K562 (cell line): ENCODE measurements around the gene BTN3A1. TPM values are rescaled to one million over a fixed set of nuclear protein-coding genes. Genes with fewer than 3 reads are reported as not detected.

Experiments used
- DPF2 ChIP-seq: fragments of 450-650 bp; IDR thresholded peaks from 2 replicates; pipeline ENCODE4 v1.6.1; 2016
- FOXA3 ChIP-seq, 2 experiments: fragments of 450-650 bp in 1 of 2; sonication (generic) in 1 of 2; formaldehyde crosslinking; IDR thresholded peaks in 1 of 2; conservative IDR thresholded peaks in 1 of 2; 2 replicates each; pipeline versions ENCODE4 v1.4.0 to v1.8.0; 2020 to 2022; ENCODE audit warnings: mild to moderate bottlenecking in 2 of 2, missing genetic modification reagents in 1 of 2
- FUS ChIP-seq: fragments of 200-400 bp; formaldehyde crosslinking; optimal IDR thresholded peaks from 2 replicates; pipeline ENCODE3; 2017; ENCODE audit warnings: low read depth, low read length
- HNRNPUL1 ChIP-seq: fragments of 200-400 bp; formaldehyde crosslinking; IDR thresholded peaks from 2 replicates; pipeline ENCODE4 v1.6.1; 2017; ENCODE audit warnings: low read length
- MEIS2 ChIP-seq: fragments of 450-650 bp; IDR thresholded peaks from 2 replicates; pipeline ENCODE4 v1.6.1; 2014; ENCODE audit warnings: mild to moderate bottlenecking; ENCODE audit not compliant: partially characterized antibody
- MXD1 ChIP-seq: fragments of 250-450 bp; sonication (Bioruptor Pico); IDR thresholded peaks from 2 replicates; pipeline ENCODE4 v1.8.0; 2021; ENCODE audit warnings: borderline replicate concordance, mild to moderate bottlenecking, moderate library complexity; ENCODE audit not compliant: poor library complexity, severe bottlenecking
- NONO ChIP-seq, 2 experiments: fragments of 200-400 bp in 1 of 2; fragments of 450-650 bp in 1 of 2; formaldehyde crosslinking in 1 of 2; IDR thresholded peaks; 2 replicates each; pipeline ENCODE4 v1.6.1; 2017; ENCODE audit warnings: low read depth in 2 of 2, mild to moderate bottlenecking in 2 of 2, moderate library complexity in 2 of 2, low read length in 1 of 2
- SRSF3 ChIP-seq: fragments of 200-400 bp; formaldehyde crosslinking; IDR thresholded peaks from 2 replicates; pipeline ENCODE4 v1.6.1; 2016; ENCODE audit warnings: mild to moderate bottlenecking, low read length, moderate library complexity; ENCODE audit not compliant: insufficient read depth
- ZBTB7A ChIP-seq: IDR thresholded peaks from 2 replicates; pipeline ENCODE4 v1.6.1; 2011; ENCODE audit warnings: low read depth, mild to moderate bottlenecking, low read length, moderate library complexity, borderline replicate concordance; ENCODE audit not compliant: control insufficient read depth
- ZHX1 ChIP-seq: fragments of 150-350 bp; conservative IDR thresholded peaks from 2 replicates; pipeline ENCODE4 v1.6.1; 2014; ENCODE audit warnings: low read length
- ZNF561 ChIP-seq: fragments of 450-650 bp; formaldehyde crosslinking; conservative IDR thresholded peaks from 2 replicates; pipeline ENCODE4 v1.4.0; 2020; ENCODE audit warnings: mild to moderate bottlenecking, moderate library complexity
- ZNF785 ChIP-seq: fragments of 250-450 bp; sonication (Bioruptor Pico); IDR thresholded peaks from 2 replicates; pipeline ENCODE4 v1.4.0; 2020; ENCODE audit warnings: mild to moderate bottlenecking
- polyA plus RNA-seq, 8 experiments: library from polyadenylated mRNA; depleted of rRNA in 4 of 8; stranded (reverse) in 5 of 8; unstranded in 3 of 8; fragments of >200 nt; fragmentation: Nextera tagmentation in 2 of 8; fragmentation: Illumina TruSeq in 1 of 8; extraction: Ambion mirVana in 2 of 8; extraction: Trizol in 1 of 8; gene quantifications; 2 replicates each; pipeline versions ENCODE4 v1.2.1 to v1.2.3, GENCODE V29; 2011 to 2014; ENCODE audit warnings: inconsistent platforms in 1 of 8, missing spikeins in 1 of 8
- total RNA-seq, 7 experiments: library from RNA; depleted of rRNA in 6 of 7; stranded (reverse); fragments of >200 nt in 6 of 7; fragmentation: Illumina TruSeq in 2 of 7; extraction: Trizol in 2 of 7; gene quantifications; 2 replicates each; pipeline versions ENCODE4 v1.2.1 to v1.2.3, GENCODE V29; 2011 to 2021; ENCODE audit warnings: low replicate concordance in 1 of 7
- TF ChIP-seq, protein P1 (sequence below): fragments of 250-450 bp; sonication (Bioruptor Pico); IDR thresholded peaks from 2 replicates; pipeline ENCODE4 v1.8.0; 2021; ENCODE audit warnings: moderate library complexity, mild to moderate bottlenecking, inconsistent platforms
- TF ChIP-seq, protein P2 (sequence below), 3 experiments: fragments of 200-800 bp in 1 of 3; fragments of 250-450 bp in 1 of 3; fragments of 450-650 bp in 1 of 3; sonication (Bioruptor Pico) in 1 of 3; sonication (Bioruptor generic) in 1 of 3; formaldehyde crosslinking in 1 of 3; IDR thresholded peaks; 2 replicates each; pipeline versions ENCODE4 v1.6.1 to v1.8.0; 2016 to 2022; ENCODE audit warnings: mild to moderate bottlenecking in 2 of 3, missing genetic modification characterization in 2 of 3, missing compliant biosample characterization in 1 of 3, moderate library complexity in 1 of 3

BTN3A1 gene
- total and polyA plus RNA-seq, 9 of the 15 experiments (the other 6 are each of a cell fraction or from before 2014, with no cell fraction given): 0.84 to 8.5 (median 3.9) TPM

- no peak for TF ChIP-seq ZBTB7A
- no peak for TF ChIP-seq ZNF785 (CRISPR knock-in tag)
- no peak for TF ChIP-seq SRSF3
- no peak for TF ChIP-seq ZNF561
- TF ChIP-seq, protein P1, sequence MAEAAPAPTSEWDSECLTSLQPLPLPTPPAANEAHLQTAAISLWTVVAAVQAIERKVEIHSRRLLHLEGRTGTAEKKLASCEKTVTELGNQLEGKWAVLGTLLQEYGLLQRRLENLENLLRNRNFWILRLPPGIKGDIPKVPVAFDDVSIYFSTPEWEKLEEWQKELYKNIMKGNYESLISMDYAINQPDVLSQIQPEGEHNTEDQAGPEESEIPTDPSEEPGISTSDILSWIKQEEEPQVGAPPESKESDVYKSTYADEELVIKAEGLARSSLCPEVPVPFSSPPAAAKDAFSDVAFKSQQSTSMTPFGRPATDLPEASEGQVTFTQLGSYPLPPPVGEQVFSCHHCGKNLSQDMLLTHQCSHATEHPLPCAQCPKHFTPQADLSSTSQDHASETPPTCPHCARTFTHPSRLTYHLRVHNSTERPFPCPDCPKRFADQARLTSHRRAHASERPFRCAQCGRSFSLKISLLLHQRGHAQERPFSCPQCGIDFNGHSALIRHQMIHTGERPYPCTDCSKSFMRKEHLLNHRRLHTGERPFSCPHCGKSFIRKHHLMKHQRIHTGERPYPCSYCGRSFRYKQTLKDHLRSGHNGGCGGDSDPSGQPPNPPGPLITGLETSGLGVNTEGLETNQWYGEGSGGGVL: no peak
- TF ChIP-seq MEIS2: peak; percentile 10
- TF ChIP-seq MXD1 (CRISPR knock-in tag): no peak
- TF ChIP-seq FUS: no peak
- TF ChIP-seq NONO (IDR thresholded peaks at IDR 0.05; ENCODE audit: low read depth in 2 of 2, low read length in 1 of 2): no peak
- TF ChIP-seq, protein P2, sequence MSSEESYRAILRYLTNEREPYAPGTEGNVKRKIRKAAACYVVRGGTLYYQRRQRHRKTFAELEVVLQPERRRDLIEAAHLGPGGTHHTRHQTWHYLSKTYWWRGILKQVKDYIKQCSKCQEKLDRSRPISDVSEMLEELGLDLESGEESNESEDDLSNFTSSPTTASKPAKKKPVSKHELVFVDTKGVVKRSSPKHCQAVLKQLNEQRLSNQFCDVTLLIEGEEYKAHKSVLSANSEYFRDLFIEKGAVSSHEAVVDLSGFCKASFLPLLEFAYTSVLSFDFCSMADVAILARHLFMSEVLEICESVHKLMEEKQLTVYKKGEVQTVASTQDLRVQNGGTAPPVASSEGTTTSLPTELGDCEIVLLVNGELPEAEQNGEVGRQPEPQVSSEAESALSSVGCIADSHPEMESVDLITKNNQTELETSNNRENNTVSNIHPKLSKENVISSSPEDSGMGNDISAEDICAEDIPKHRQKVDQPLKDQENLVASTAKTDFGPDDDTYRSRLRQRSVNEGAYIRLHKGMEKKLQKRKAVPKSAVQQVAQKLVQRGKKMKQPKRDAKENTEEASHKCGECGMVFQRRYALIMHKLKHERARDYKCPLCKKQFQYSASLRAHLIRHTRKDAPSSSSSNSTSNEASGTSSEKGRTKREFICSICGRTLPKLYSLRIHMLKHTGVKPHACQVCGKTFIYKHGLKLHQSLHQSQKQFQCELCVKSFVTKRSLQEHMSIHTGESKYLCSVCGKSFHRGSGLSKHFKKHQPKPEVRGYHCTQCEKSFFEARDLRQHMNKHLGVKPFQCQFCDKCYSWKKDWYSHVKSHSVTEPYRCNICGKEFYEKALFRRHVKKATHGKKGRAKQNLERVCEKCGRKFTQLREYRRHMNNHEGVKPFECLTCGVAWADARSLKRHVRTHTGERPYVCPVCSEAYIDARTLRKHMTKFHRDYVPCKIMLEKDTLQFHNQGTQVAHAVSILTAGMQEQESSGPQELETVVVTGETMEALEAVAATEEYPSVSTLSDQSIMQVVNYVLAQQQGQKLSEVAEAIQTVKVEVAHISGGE (CRISPR knock-in tag; IDR thresholded peaks at IDR 0.05): peak in 1 of 3 experiments; percentile 39; a peak in 1 of 6 replicates
- TF ChIP-seq FOXA3 (CRISPR knock-in tag; conservative IDR thresholded peaks at IDR 0.05 in 1 of 2, IDR thresholded peaks at IDR 0.05 in 1 of 2): peak; percentile 74 to 87
- TF ChIP-seq ZHX1: no peak
- no peak for TF ChIP-seq HNRNPUL1
- peak; percentile 61 for TF ChIP-seq DPF2
Observed at GRCh38 chr6:26383624-26384417, 18.3 kb upstream of the BTN3A1 start (continued).
